Measurements from ENCODE around the gene ZBED5.
A peak's percentile ranks its signal among the peaks of the same experiment; 100 is the strongest.

The ZBED5 gene

DNA sequence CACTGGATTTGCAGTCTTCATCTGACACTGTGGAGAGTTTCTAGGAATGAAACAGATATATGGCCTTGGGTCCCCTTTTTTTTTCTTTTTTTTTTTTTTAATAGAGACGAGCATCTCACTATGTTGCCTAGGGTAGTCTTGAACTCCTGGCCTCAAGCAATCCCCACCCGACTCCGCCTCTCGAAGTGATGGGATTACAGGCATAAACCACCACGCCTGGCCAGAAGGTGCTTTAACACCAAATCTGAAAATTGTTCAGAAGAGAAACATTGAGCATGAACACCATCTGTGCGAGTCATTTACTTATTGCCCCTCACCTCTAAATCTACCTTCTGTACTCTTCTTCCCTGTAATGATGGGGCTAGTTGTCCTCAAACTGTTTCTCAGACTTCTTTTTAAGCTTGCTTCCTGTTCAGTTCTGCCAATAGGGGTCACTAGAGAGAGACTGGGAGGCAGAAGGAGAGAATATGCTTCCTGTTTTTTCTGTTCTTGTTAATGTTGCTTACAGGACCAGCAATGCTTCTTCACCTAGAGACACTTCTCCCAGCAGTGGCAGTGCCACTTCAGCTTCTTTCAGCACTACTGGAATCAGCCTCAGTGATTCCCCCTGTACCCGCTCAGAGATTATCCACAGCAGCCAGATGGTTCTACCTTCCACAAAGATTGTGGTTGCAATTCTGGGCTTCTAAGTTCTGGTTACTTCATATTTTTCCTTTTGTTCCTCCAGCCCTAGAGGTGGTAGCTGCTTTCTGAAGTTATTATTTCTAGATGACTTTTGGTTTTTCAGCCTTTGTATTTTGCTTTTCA is 20.8 kb upstream of the ZBED5 start:
- no peak for DNase-seq

DNA sequence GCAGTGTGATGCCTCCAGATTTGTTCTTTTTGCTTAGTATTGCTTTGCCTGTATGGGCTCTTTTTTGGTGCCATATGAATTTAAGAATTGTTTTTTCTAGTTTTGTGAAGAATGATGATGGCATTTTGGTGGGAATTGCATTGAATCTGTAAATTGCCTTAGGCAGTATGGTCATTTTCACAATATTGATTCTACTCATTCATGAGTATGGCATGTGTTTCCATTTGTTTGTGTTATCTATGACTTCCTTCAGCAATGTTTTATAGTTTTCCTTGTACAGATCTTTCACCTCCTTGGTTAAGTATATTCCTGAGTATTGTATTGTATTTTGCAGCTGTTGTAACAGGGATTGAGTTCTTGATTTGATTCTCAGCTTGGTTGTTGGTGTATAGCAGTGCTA is 18.3 kb upstream of the ZBED5 start:
- DNase-seq: no peak

DNA sequence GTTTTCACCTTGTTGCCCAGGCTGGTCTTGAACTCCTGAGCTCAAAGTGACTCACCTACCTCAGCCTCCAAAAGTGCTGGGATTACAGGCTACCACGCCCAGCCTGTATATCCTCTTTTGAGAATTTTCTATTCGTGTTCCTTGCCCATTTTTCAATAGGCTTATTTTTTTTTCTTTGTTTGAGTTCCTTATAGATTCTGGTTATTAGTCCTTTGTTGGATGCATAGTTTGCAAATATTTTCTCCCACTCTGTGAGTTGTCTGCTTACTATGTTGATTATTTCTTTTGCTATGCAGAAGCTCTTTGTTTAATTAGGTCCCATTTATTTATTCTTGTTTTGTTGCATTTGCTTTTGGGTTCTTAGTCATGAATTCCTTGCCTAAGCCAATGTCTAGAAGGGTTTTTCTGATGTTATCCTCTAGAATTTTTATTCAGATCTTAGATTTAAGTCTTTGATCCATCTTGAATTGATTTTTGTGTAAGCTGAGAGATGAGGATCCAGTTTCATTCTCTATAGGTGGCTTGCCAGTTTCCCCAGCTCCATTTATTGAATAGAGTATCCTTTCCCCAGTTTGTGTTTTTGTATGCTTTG is 17.7 kb upstream of the ZBED5 start:
- no peak for DNase-seq

DNA sequence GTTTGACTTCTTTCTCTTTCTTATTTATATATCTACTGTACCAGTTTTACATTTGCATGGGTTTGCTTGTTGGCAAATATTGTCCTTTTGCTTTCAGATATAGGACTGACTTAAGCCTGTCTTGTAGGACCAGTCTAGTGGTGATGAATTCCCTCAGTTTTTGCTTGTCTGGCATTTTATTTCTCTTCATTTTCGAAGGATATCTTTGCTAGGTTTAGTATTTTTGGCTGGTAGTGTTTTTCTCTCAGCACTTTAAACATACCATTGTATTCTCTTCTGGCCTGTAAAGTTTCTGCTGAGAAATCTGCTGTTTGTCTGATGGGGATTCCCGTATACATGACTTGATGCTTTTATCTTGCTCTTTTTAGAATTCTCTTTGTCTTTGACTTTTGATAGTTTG is 14.2 kb upstream of the ZBED5 start:
- DNase-seq: no peak

DNA sequence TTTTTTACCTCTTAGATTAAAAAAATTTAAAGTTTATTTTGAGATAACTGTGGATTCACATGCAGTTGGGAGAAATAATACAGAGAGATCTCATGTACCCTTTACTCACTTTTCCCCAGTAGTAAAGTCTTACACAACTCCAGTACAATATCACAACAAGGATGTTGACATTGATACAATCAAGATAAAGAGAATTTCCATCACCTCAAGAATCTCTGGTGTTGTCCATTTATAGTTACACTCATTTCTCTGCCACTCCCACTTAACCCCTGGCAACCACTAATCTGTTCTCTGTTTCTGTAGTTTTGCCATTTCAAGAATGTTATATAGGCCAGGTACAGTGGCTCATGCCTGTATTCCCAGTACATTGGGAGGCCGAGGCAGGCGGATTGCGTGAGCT is 10.5 kb upstream of the ZBED5 start:
- no peak for DNase-seq

DNA sequence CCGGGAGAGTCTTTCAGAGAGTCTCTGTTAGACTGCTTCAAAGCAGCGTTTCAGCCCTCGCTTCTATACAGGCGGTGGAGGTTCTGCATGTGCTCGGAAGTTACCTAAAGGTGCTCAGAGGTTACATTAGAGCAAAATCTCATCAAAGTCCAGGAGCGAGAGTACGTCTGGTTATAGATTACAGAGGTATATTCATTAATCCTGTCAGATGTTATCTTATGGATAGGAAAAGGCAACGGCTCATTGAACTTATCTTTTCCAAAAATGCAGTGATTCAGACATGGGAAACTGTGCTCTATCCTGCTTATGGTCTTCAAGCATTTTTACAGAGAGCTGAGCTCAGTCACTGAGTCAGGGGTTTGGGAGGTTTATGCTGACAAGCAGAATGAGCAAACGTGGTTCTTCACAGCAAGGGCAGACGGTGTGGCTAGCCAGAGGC is 9.1 kb upstream of the ZBED5 start:
- DNase-seq: no peak

DNA sequence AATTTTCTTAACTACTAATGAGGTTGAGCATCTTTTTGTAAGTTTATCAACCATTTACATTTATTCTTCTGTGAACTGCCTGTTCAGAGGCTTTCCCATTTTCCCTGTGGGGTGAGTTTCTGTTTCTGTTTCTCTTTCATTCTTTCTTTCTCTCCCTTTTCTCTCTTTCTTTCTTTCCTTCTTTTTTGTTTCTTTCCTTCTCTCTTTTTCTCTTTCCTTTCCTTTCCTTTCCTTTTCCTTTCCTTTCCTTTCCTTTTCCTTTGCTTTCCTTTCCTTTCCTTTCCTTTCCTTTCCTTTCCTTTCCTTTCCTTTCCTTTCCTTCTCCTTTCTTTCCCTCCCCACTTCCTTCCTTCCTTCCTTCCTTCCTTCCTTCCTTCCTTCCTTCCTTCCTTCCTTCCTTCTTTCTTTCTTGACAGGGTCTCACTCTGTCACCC is 8.0 kb upstream of the ZBED5 start:
- DNase-seq: no peak

DNA sequence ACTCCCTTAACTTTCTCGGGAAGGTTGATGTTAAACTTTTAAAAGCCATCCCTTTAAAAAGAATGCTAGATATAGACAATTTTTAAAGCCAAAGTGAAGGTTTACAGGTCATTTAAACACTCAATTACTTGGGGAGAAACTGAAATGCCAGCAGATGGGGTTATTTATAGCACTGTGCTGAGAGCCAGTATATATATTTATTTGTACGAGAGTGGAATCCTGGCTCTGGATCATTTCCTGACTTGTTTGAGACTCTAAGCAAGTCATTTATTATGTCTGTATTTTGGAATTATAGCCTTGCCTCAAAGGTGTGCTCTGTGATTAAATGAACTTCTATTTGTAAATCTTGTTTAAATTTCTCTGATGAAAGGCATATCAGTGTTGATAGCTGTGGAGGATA is 6.8 kb upstream of the ZBED5 start:
- DNase-seq: no peak

DNA sequence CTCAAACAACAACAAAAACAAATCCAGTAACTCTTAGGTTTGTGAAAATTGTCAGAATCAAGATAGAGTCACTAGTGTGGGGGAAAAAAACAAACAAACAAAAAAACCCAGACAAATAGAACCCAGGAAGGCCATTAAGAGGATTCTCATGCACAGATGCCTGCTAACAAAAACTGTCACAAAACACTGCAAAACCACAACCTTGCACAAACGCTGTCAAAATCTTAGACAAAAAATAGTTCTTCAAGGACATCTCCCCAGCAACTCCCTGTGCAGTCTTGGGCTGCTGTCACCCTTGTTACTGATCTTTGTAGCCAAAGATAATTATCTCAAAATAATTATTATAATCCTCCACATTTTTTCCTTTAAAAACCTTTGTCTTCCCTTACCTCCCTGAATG is 4.6 kb upstream of the ZBED5 start:
- DNase-seq: no peak

DNA sequence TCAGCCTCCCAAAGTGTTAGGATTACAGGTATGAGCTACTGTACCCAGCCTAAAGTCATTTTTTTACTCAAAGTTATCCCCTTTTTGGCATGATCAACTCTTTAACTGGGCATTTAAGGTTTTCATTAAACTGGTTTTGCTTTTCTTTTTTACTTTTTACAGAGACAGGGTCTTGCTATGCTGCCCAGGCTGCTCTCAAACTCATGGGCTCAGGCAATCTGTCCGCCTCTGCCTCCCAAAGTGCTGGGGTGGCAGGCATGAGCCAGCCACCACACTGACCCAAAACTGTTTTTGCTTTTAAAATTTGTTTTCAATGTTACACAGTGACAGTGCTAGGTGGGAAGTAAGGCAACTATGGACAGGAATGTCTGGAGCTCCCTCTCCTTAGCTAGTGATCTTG is 3.9 kb upstream of the ZBED5 start:
- DNase-seq: no peak

DNA sequence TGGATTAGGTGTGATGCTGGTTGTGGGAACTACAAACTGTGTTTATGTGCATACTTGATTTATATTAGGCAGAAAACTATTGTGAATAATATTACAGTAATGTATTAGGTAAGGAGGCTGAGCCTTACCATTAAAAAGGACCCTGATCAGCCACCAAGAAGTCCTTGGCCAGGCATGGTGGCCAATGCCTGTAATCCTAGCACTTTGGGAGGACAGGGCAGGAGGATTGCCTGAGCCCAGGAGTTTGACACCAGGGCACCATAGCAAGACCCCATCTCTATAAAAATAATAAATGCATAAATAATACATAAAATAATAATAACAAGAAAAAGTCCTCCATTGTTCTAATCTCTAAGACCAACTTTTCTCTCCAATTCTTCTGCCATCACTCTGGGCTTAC is 3.2 kb upstream of the ZBED5 start:
- DNase-seq: no peak

DNA sequence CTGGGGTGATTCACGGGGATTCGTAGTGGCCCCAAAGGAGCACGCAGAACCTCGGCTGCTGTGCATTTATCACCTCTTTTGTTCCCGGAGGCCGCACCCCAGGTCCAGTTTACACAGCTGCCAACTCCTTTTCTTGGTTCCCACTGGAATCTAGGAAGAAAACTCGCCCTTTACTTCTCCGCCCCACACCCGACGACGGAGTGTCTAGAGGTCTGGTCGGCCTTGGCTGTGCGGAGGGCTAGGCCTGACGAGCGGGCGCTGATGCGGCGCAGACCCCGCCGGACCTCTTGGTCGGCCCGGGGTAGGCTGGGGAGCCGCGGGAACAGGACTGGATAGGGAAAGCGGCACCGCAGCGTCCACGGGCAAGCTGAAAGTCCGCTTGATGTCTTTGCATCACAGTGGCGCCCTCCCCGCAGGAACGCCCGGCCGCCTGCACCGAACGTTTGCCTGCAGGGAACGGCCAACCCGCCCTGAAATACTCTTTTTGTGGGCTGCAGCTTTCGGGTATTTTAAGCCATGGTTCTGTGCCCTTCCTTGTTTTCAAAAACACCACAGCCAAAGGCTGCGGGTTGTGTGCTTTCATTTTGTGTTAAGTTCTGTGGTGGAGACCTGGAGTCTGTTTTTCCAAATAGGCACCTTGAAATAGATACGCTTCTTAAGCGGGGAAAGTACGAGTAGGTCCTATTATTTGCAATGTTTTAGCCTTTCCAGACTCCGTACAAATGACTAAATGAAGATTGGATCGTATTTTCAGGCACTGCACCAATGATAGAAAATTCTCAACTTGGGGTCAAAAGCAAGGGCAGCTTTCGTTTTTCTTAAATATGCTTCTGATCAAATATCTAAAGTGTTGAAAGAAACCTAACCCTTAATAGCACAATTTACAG is 829 bp upstream of the ZBED5 start:
- peak; percentile 63 for DNase-seq

DNA sequence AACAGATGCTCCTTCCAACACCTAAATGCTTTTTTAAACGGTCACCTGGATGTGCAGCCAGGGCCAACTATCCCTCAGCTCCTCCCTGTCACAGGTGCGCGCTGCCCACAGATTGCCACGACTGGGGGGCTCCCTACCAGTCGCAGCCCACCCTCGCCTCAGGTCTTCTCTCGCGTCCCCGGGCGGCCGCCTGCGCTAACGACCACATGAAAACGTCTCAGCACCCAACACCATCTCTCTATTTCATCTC is 469 bp downstream of the ZBED5 start:
- DNase-seq: peak; percentile 50

DNA sequence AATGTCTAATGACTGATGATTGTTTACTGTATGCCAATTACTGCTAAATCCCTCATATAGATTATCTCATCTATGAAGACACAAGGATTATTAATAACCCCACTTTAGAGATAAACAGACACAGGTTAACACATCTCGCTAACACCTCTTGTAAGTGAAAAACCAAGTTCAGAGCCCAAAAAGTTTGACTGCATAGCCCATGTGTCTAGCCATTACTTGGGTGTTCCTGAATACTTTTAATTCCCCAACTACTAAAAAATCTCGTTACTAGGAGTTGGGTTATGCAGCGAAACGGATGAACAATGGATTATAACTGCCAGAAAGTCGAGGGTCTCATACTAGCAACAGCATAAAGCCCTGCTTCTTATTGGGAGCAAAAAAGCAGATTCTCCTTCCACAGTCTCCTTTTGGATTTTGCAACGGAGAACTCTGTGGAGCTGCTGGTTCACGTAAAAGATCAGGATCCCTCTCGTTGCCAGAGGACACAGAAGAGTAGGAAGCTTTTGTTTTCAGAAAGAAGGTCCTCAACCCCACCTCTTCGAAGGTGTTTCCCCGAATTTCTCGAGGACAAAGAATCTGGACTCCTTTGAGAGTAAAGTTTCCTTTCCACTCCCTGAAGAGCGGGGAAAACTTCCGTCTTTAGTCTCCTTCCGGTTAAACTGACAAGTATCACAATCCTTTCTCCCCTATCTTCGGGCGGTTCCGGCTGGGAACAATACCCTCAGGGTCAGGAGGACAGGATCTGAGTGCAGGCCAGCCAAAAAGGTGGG is 979 bp downstream of the ZBED5 start:
- DNase-seq: no peak

DNA sequence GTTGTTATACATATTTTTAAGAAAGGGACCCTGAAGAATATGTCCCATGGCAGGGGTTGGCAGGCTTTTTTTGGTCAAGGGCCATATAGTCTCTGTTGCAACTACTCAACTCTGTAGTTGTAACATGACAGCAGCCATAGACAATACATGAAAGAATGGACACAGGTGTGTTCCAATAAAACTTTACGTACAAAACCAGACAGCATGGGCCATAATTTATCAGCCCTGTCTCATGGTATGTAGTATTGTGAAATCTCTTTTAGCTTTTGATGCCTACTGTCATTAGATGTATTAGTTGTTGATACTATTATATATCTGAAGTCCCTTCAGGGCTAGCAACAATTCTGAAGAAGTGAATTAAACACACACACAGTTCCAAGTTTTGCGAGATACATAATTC is 2.6 kb downstream of the ZBED5 start:
- no peak for DNase-seq

DNA sequence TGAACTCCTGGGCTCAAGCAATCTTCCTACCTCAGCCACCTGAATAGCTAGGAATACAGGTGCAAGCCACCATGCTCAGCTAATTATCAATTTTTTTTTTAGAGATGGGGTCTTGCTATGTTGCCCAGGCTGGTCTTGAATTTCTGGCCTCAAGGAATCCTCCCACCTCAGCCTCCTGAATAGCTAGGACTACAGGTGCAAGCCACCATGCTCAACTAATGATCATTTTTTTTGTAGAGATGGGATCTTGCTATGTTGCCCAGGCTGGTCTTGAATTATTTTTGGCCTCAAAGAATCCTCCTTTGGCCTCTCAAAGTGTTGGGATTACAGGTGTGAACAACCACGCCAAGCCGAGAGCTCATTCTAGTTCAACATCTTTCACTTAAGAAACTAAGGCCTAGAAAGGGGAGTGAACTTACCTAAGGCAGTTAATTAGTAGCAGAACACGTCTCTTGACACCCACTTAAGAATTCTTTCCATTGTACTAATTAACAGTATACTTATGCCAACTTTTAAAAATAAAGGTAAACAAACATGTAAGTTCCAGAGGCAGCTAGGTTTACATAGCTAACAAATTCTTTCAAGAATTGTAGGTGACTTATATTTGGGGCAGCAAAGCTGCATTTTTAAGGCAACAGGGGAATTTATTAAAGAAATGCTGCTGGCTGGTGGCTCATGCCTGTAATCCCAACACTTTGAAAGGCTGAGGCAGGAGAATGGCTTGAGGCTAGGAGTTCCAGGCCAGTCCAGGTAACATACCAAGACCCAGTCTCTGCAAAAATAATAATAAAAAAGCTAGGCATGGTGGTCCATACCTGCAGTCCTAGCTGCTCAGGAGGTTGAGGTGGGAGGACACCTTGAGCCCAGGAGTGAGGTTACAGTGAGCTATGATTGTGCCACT is 9.6 kb downstream of the ZBED5 start:
- DNase-seq: no peak

DNA sequence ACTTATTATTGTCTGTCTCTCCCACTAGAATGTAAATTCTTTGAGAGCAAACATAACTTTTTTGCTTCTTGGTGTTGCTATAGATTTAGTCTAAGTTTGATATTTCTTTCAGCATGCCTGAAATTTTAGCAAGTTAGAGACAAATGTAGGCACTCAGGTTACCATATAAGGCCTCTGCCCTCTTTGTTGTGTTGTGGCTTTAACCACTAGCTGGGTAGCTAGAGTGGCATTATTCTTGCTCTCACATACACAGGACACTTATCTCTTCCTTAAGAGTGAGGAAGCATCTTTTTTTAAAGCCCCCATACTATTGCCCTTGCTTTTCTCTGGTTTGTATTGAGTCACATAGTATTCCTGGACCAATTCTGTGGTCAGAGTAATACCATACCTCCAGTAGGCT is 11.2 kb downstream of the ZBED5 start:
- no peak for DNase-seq

DNA sequence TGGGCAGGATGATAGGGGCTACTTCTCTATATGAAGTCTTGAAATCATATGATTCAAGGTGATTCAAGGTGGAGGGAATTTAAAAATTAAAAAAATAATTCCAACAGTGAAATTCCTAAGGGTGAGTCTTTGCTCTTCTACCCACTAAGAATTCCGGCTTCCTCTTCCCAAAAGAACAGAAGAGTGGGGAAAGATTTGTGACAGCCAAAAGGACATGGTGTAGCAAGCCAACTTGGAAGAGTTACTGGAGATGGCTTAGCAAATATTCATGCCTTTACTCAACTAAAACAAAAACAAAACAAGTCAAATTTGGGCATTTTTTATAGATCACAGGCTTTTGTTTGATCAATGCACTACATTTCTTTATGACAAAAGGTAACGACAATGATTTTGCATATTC is 12.3 kb downstream of the ZBED5 start:
- DNase-seq: no peak

DNA sequence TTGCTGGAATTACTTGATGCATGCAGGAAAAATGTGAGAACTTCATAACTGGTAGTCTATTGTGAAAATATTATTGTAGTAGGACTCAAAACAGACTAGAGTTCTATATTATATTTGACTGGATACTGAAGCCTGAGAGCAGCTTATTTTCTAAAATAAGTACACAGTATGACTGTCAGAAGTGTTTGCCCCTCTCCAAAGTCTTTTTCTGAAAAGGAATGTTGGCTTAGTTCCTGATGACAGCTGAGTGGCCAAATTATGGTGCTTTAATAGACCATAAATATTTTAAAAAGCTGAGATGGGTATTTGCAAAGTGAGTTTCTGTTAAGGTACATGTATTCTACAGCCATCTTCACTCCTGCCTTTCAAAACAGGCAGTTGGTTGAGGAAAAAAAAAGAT is 13.1 kb downstream of the ZBED5 start:
- no peak for DNase-seq

DNA sequence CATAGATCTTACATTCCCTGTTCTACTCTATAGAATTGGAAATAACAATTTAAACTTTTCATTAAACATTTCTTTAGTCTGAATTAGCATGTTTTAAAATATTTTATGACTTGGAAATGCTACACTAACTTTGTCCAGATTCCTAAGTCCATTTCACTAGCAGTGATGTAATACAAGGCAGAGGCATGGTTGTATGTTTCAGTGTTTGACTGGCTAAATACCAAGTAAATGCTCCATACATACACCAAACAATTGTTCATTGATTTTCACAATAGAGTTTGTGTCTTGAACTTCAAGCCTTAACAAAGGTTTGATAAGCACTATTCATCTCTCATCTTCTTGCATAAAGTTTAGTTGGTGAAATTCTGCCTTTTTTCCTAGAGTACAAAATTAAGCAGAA is 13.5 kb downstream of the ZBED5 start:
- no peak for DNase-seq

DNA sequence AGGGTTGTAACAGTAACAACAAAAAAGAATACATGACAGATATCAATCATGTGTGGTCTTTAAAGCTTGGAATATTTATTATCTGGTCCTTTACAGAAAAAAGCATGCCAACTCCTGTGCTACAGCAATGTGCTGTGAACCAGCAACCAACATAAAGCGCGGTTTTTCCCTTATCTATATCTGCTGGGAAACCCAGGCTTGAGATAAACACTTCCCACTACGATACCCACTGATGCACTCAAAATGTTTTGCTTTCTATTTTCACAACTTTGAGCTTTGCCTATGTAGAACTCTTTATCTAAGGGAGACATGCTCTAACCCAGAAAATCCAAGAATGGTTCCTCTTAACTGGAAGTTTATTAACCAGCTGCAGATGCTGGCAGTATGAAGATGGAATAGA is 19.0 kb downstream of the ZBED5 start:
- no peak for DNase-seq

DNA sequence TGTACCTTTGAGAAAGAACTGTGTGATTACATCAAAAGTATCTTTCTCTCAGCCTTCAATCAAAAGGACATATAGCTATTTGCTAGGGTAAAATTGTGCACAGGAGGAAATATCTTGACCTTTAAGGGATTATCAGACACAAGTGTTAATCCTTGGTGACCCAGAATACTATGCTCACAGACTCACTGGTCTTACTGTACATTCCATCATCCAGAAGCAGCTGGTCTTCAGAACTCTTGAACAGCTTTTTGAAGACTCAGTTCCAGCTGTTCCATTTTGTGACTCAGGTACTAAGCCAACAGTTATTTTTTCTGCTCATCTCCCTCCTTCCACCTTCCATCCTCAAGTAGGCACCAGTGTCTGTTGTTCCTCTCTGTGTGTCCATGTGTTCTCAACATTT is 19.8 kb downstream of the ZBED5 start:
- no peak for DNase-seq
